Activated CD8-positive, alpha-beta memory T cell treated with anti-CD3 and anti-CD28 coated beads, Interleukin-2, amount 50 U/mL, for 24 hours (primary cell): ENCODE data around the gene TREX2.

ENCODE experiments used
- DNase-seq: peaks from one replicate; pipeline ENCODE4 v3.0.0-alpha.2; 2020; ENCODE audit errors: extremely low read depth

The TREX2 gene

GRCh38 chrX:153435845-153436244 lies 10.0 kb downstream of the TREX2 start:
- no peak for DNase-seq

GRCh38 chrX:153434801-153435200 lies 11.1 kb downstream of the TREX2 start:
- no peak for DNase-seq

- no peak for DNase-seq
Observed at GRCh38 chrX:153433781-153434285, 12.0 kb downstream of the TREX2 start.

GRCh38 chrX:153433161-153433680 lies 12.6 kb downstream of the TREX2 start:
- no peak for DNase-seq

- DNase-seq = no peak
Observed at GRCh38 chrX:153430796-153431195, 15.1 kb downstream of the TREX2 start.

GRCh38 chrX:153426204-153426603 lies 19.7 kb downstream of the TREX2 start:
- no peak for DNase-seq

- DNase-seq = no peak
Observed at GRCh38 chrX:153423652-153424051, 22.2 kb downstream of the TREX2 start.

- no peak for DNase-seq
Observed at GRCh38 chrX:153421856-153422255, 24.0 kb downstream of the TREX2 start.

GRCh38 chrX:153420851-153421599 lies 24.8 kb downstream of the TREX2 start:
- DNase-seq = no peak

GRCh38 chrX:153417637-153418036 lies 28.2 kb downstream of the TREX2 start:
- no peak for DNase-seq

- DNase-seq = no peak
Observed at GRCh38 chrX:153416781-153417450, 28.9 kb downstream of the TREX2 start.

GRCh38 chrX:153414856-153415510 lies 30.9 kb downstream of the TREX2 start:
- no peak for DNase-seq

- no peak for DNase-seq
Observed at GRCh38 chrX:153413731-153414130, 32.1 kb downstream of the TREX2 start.

- no peak for DNase-seq
Observed at GRCh38 chrX:153412746-153413720, 32.8 kb downstream of the TREX2 start.

- DNase-seq = no peak
Observed at GRCh38 chrX:153411988-153412574, 33.8 kb downstream of the TREX2 start.

- DNase-seq = no peak
Observed at GRCh38 chrX:153411255-153411987, 34.4 kb downstream of the TREX2 start, which contains the start of gene ZFP92. TSS of gene ZFP92 (plus strand) at chrX:153411472. CDS start at chrX:153418323, 6,851 bp downstream.

GRCh38 chrX:153410888-153411254 lies 35.0 kb downstream of the TREX2 start:
- no peak for DNase-seq

GRCh38 chrX:153410373-153410772 lies 35.5 kb downstream of the TREX2 start:
- no peak for DNase-seq

- no peak for DNase-seq
Observed at GRCh38 chrX:153409414-153410101, 36.3 kb downstream of the TREX2 start.
